ENCODE results near the gene OCA2. TPM values are rescaled to one million over a fixed set of nuclear protein-coding genes. Genes with fewer than 3 reads are reported as not detected.

The OCA2 gene
- total and polyA plus RNA-seq, 2 of the 8 experiments (the other 6 are each of a cell fraction or from before 2014, with no cell fraction given), result 0.20 TPM

- Histone ChIP-seq H2AK5ac (ENCODE audit: low read depth, low read length) (no peak overlapping the region), H3K4me3 (ENCODE audit: extremely low read depth in 1 of 4, insufficient read depth in 2 of 4, low read depth in 3 of 4, low read length in 4 of 4) (no peak overlapping the region), H3K36me3 (ENCODE audit: control insufficient read depth in 2 of 4, insufficient read depth in 4 of 4, low read length in 3 of 4) (no peaks in the 10 kb centered on the region), H4K5ac (ENCODE audit: insufficient read length, low read depth, low read length) (no peak overlapping the region), H3K4ac (replicated peaks; ENCODE audit: insufficient read length, low read depth, low read length) (no peak overlapping the region), H3K23ac (ENCODE audit: insufficient read length) (no peak overlapping the region), H2BK5ac (ENCODE audit: low read depth, low read length) (no peak overlapping the region), H3K14ac (ENCODE audit: insufficient read length) (no peak overlapping the region), H4K20me1 (replicated peaks in 1 of 2; ENCODE audit: control insufficient read depth in 1 of 2, insufficient read depth in 2 of 2, low read length in 2 of 2) (no peaks in the 10 kb centered on the region), H4K91ac (replicated peaks; ENCODE audit: insufficient read length, low read length) (no peak overlapping the region), H3K27ac (ENCODE audit: low read depth, low read length) (no peak overlapping the region), H3K23me2 (ENCODE audit: low read depth, low read length) (no peaks in the 10 kb centered on the region), H2BK20ac (ENCODE audit: low read length) (no peak overlapping the region), H3K27me3 (replicated peaks in 1 of 4; ENCODE audit: control insufficient read depth in 3 of 4, extremely low read depth in 1 of 4, insufficient read depth in 3 of 4, low read length in 3 of 4) (no peaks in the 10 kb centered on the region), H3K4me2 (ENCODE audit: insufficient read depth in 1 of 2, low read depth in 2 of 2, low read length in 2 of 2) (no peak overlapping the region), H3K56ac (replicated peaks; ENCODE audit: insufficient read length, low read depth, low read length) (no peak overlapping the region), H2AFZ (ENCODE audit: low read length) (no peak overlapping the region), H3K79me2 (ENCODE audit: control insufficient read depth in 1 of 2, insufficient read depth in 2 of 2, low read length in 2 of 2) (no peaks in the 10 kb centered on the region), H2BK12ac (ENCODE audit: low read depth, low read length) (no peak overlapping the region), H3K4me1 (replicated peaks in 1 of 4; ENCODE audit: control insufficient read depth in 3 of 4, insufficient read depth in 4 of 4, low read length in 3 of 4) (no peaks in the 10 kb centered on the region; a peak in 1 of 7 replicates), H4K8ac (ENCODE audit: extremely low read depth, insufficient read depth, low read length) (no peak overlapping the region; the same call in 1 of the 2 replicates), H2BK120ac (replicated peaks; ENCODE audit: low read depth, low read length) (no peak overlapping the region), H3K9me3 (ENCODE audit: insufficient read depth in 2 of 2, low read depth in 1 of 2, low read length in 1 of 2) (no peaks in the 10 kb centered on the region), H3K18ac (ENCODE audit: extremely low read depth, low read length) (no peak overlapping the region), H3K79me1 (ENCODE audit: low read depth, low read length) (no peaks in the 10 kb centered on the region; the same call in 1 of the 2 replicates), H2BK15ac (ENCODE audit: low read length) (no peak overlapping the region), H3K9ac (replicated peaks in 1 of 4; ENCODE audit: extremely low read depth in 1 of 4, low read depth in 3 of 4, low read length in 3 of 4) (no peak overlapping the region)
- 74% methylated on average over 10 of the region's 10 CpGs; no CpG with 5 or more reads in 1 of the 2 experiments for WGBS, 2 experiments (ENCODE audit: extremely low coverage in 1 of 2, insufficient coverage in 1 of 2, insufficient read length in 1 of 2, insufficient replicate concordance in 2 of 2, low coverage in 1 of 2, low lambda C conversion rate in 2 of 2, missing lambda C conversion rate in 1 of 2)
- ChIA-PET POLR2A (ENCODE audit: partially characterized antibody) (no interaction called here), CTCF (ENCODE audit: partially characterized antibody) (interaction anchor here (1.2 kb wide), 1 partner anchor 13 kb away, joined by 3 read pairs; no protein-coding TSS in a partner anchor)
- no peak for DNase-seq (ENCODE audit: low read depth in 1 of 2, low spot score in 2 of 2)
- no peak for FAIRE-seq
- TF ChIP-seq KDM1A (IDR thresholded peaks at IDR 0.05; ENCODE audit: borderline replicate concordance, low read length) (no peak), EP300 (IDR thresholded peaks at IDR 0.05; ENCODE audit: borderline replicate concordance in 1 of 2, low read depth in 2 of 2, low read length in 2 of 2) (no peak), SRF (IDR thresholded peaks at IDR 0.05; ENCODE audit: low read depth, low read length) (no peak), CTBP2 (IDR thresholded peaks at IDR 0.05; ENCODE audit: borderline replicate concordance, insufficient read depth, insufficient read length, low read length) (no peak), POU5F1 (IDR thresholded peaks at IDR 0.05; ENCODE audit: low read depth, low read length) (no peak), CBX5 (IDR thresholded peaks at IDR 0.05; ENCODE audit: low read depth, low read length) (no peak), CHD2 (IDR thresholded peaks at IDR 0.05; ENCODE audit: low read length) (no peak), GTF2F1 (IDR thresholded peaks at IDR 0.05; ENCODE audit: borderline replicate concordance, low read depth, low read length) (no peak), CREB1 (IDR thresholded peaks at IDR 0.05) (no peak), KDM5A (IDR thresholded peaks at IDR 0.05; ENCODE audit: low read length) (no peak), RBBP5 (IDR thresholded peaks at IDR 0.05; ENCODE audit: borderline replicate concordance, low read depth, low read length) (no peak), RAD21 (IDR thresholded peaks at IDR 0.05 in 1 of 2, conservative IDR thresholded peaks at IDR 0.05 in 1 of 2; ENCODE audit: low read depth in 2 of 2, low read length in 2 of 2) (no peak)
- TF ChIP-seq, protein P1, sequence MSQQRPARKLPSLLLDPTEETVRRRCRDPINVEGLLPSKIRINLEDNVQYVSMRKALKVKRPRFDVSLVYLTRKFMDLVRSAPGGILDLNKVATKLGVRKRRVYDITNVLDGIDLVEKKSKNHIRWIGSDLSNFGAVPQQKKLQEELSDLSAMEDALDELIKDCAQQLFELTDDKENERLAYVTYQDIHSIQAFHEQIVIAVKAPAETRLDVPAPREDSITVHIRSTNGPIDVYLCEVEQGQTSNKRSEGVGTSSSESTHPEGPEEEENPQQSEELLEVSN (IDR thresholded peaks at IDR 0.05), result no peak
Observed at GRCh38 chr15:27868828-27869404, 230.2 kb downstream of the OCA2 start.

Measured in H1 (cell line).